ENCODE results near the gene U2AF1L4. TPM values are rescaled to one million over a fixed set of nuclear protein-coding genes. Genes with fewer than 3 reads are reported as not detected.

U2AF1L4 gene
- total RNA-seq, 4 donors from 2014 or later: 12.6 to 20.0 (median 18.5) TPM

DNA sequence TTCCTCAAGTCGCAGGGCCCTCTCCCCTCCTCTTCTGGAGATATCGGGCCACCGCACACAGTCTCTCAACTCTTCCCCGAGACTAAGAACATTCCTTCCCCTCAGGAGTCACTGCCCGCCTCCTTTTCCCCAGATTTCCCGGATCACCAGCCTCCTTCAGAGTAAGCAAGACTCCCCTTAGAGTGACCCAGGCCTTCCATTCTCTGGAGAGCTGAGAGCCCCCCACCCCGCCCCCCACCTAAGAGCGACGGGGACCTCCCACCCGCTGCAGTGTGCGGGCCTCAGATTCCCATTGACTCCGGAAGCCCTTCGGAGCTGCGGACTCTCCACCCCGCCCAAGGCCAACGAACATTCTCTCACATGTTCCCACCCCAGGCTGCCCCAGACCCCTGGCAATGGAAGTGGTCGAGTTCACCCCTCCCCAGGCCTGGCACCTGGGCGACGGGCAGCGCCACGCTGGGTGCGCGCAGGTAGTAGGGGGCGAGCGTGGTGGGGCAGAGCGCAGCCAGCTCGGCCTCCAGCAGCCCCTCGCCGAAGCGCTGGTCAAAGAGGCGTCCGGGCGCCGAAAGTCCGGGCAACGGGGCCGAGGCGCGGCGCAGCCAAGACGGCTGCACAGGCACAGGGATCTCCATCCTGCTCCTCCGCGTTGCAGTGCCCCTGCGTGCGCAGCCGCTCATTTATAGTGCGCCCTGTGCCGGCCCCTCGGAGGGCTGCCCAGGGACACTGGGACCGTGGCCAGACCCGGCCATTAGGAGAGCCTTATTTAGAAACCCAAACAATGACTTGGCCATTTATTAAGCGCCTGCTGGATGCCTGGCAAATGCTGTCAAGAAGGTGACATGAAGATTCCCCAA is 11.4 kb upstream of the U2AF1L4 start, which contains the start of gene HSPB6:
HSPB6 (minus strand) TSS at position 653 of the 854 bp plus-strand sequence; CDS start at position 632, 21 bp downstream.
- TF ChIP-seq POLR2A (IDR thresholded peaks at IDR 0.05): no peak
- TF ChIP-seq, protein P1, sequence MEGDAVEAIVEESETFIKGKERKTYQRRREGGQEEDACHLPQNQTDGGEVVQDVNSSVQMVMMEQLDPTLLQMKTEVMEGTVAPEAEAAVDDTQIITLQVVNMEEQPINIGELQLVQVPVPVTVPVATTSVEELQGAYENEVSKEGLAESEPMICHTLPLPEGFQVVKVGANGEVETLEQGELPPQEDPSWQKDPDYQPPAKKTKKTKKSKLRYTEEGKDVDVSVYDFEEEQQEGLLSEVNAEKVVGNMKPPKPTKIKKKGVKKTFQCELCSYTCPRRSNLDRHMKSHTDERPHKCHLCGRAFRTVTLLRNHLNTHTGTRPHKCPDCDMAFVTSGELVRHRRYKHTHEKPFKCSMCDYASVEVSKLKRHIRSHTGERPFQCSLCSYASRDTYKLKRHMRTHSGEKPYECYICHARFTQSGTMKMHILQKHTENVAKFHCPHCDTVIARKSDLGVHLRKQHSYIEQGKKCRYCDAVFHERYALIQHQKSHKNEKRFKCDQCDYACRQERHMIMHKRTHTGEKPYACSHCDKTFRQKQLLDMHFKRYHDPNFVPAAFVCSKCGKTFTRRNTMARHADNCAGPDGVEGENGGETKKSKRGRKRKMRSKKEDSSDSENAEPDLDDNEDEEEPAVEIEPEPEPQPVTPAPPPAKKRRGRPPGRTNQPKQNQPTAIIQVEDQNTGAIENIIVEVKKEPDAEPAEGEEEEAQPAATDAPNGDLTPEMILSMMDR (IDR thresholded peaks at IDR 0.05): no peak
- intact Hi-C loops (cut with DNase I; ENCODE audit: low total_unique reads): no loop called here
- WGBS, 2 donors: 22 to 24% methylated on average over 19 to 38 of the region's 52 CpGs
- DNase-seq (ENCODE audit: low spot score in 2 of 2): peak in 1 of 2 donors; percentile 90
- H3K4me3 ChIP-seq (ENCODE audit: low read depth, poor library complexity, severe bottlenecking): peak within 1 kb of the TSS; percentile 2

DNA sequence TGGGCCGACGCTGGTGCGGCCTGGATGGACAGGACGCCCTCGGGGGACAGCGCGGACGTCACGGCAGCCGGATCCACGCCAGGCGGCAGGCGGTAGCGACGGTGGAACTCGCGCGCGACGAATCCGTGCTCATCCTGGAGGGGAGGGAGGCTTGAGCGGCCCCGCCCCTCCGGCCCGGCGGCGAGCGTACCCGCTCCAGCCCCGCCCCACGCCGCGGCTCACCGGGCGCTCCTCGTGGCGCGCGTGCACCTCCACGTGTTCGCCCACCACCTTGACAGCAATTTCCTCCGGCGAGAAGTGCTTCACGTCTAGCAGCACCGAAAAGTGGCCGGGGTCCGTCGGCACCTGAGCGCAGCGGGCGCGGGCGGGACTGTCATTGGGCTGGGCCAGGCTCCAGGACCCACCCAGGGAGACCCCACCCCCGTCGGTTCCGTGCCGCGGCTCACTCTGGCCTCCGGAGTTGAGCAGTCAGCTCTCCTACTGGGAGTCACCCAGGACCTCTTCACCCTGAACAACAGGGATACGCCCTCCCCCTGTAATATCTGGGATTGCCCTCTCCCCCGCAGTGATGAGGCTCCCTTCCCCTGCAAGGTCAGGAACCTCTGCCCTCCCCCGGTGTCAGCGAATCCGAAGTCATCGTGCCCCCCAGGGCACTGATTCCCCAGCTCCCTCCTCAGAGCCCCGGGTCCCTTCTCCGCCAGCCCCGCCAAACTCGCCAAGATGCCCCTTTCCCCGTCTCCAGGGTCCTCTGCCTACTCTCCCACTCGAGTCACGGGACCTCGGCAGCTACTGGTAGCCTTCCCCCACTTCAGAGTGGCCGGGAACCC is 10.5 kb upstream of the U2AF1L4 start:
- 10 to 22% methylated on average over 16 to 29 of the region's 74 CpGs for WGBS, 2 donors
- intact Hi-C loops (cut with DNase I; ENCODE audit: low total_unique reads): no loop called here

DNA sequence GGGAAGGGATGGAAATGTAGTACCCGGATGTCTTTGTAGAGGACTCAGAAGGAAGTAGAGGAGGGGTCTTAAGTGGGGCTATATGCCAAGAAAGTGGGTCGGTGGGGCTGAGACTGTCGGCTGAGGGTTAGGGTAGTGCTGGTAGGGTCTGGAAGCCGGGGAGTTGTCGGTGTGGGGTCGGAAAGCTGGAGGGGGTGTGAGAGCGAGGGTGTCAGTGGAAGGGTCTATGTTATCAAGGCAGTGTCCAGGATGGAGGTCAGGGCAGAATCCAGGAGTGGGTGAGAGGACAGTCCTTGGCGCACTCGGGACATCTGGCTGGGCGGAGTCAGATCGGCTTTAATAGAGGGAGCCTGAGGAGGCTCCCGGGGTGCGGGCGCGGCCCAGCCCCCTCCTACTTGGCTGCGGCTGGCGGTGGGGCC is 9.9 kb upstream of the U2AF1L4 start:
- DNase-seq (ENCODE audit: low spot score in 2 of 2): no peak
- intact Hi-C loops (cut with DNase I; ENCODE audit: low total_unique reads): no loop called here
- 28 to 33% methylated on average over 17 of the region's 17 CpGs for WGBS, 2 donors
- H3K4me3 ChIP-seq (ENCODE audit: low read depth, poor library complexity, severe bottlenecking): no peak overlapping the region
- TF ChIP-seq, protein P1 (IDR thresholded peaks at IDR 0.05): no peak
- TF ChIP-seq POLR2A (IDR thresholded peaks at IDR 0.05): no peak

More for the DNA sequence above, 10.5 kb upstream of the U2AF1L4 start:
- DNase-seq (ENCODE audit: low spot score in 2 of 2): peak; percentile 70 to 96
- no peak overlapping the region for H3K4me3 ChIP-seq (ENCODE audit: low read depth, poor library complexity, severe bottlenecking)
- TF ChIP-seq, protein P1 (IDR thresholded peaks at IDR 0.05): no peak
- no peak for TF ChIP-seq POLR2A (IDR thresholded peaks at IDR 0.05)

DNA sequence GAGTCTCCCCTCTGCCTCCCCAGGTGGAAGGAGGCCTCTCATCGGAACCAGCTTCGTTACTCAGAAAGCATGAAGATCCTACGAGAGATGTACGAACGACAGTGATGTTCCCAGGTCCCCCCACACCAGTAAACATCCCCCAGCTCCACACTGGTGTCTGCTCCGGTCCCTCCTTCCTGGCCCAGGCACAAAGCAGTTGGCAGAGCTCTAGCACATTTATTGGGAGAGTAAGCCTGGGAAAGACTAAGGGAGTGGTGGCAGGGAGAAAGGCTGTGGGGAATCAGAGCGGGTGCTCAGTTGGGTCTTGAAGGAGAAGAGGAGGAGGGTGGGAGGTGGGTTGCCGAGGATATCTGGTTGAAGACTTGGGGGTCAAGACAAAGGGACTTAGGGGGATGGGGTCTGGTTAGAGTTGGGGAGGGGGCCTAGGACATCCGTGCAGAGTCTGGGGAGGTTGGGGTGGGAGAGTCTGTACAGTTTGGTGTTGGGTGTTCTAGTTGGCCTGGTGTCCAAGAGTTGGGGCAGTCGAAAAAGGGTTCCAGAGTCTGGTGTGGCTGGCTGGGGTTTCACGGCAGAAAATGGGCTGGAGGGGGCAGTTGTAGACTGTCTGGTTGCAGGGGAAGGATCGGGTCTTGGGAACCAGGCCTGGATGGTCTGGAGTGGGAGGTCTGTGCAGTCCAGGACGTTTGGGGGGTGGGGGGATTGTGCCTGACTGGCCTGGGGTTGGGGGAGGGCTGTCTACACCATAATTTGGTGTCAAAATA is 9.3 kb upstream of the U2AF1L4 start:
- TF ChIP-seq, protein P1 (IDR thresholded peaks at IDR 0.05): no peak
- no peak for TF ChIP-seq POLR2A (IDR thresholded peaks at IDR 0.05)
- intact Hi-C loops (cut with DNase I; ENCODE audit: low total_unique reads): no loop called here
- WGBS, 2 donors: 80 to 81% methylated on average over 13 of the region's 13 CpGs
- H3K4me3 ChIP-seq (ENCODE audit: low read depth, poor library complexity, severe bottlenecking): no peak overlapping the region
- peak in 1 of 2 donors; percentile 84 for DNase-seq (ENCODE audit: low spot score in 2 of 2)

DNA sequence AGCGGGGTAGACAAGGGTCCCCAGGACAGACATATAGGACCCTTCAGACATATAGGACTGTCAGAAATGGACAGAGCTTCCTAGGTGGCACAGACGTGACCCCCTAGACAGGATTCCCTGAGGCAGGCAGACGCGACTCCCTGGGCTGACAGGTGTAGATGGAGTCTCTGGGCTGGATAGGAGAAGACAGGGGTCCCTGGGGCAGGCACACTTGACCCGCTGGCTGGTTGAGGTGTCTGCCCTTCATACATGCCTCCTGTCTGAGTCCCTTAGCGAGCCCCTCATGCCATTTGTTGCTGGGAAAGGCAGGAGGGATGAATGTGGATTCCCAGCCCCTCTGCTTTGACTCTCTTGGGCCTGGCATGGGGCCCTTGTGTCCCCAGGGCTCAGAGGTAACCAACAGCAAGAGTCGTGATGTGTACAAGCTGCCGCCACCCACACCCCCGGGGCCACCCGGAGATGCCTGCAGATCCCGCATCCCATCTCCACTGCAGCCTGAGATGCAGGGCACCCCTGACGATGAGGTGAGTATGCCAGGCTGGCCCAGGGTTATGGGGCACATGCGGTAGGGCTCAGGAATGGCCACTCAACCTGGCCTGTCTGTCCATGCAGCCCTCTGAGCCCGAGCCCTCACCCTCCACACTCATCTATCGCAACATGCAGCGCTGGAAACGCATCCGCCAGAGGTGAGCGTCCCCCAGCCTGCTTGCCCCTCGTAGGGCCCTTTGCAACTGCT is 8.6 kb upstream of the U2AF1L4 start:
- intact Hi-C loops (cut with DNase I; ENCODE audit: low total_unique reads): no loop called here
- peak in 1 of 2 donors; percentile 87 for DNase-seq (ENCODE audit: low spot score in 2 of 2)
- TF ChIP-seq, protein P1 (IDR thresholded peaks at IDR 0.05): no peak
- TF ChIP-seq POLR2A (IDR thresholded peaks at IDR 0.05): no peak
- WGBS, 2 donors: 87% methylated on average over 20 of the region's 20 CpGs
- H3K4me3 ChIP-seq (ENCODE audit: low read depth, poor library complexity, severe bottlenecking): no peak overlapping the region
